Coronary artery (tissue), 2 donors: ENCODE measurements around the gene RECK.

ENCODE experiments used
- DNase-seq: peaks from one replicate; pipeline ENCODE4 v3.0.0-alpha.2; 2017; ENCODE audit warnings: low spot score
- H3K27ac ChIP-seq, 2 donors: fragments of 200-600 bp; sonication (generic); one replicate each; pipeline ENCODE4 v1.5.1; 2016 to 2019
- H3K4me3 ChIP-seq: fragments of 200-600 bp; sonication (generic); 2 replicates; pipeline ENCODE4 v1.5.1; 2016; ENCODE audit warnings: mild to moderate bottlenecking, moderate library complexity
- CTCF ChIP-seq: fragments of 200-600 bp; sonication (generic); IDR thresholded peaks from one replicate; pipeline ENCODE4 v1.5.1; 2019; ENCODE audit warnings: antibody characterized with exemption

Gene RECK

GRCh38 chr9:36029202-36029601 is 7.5 kb upstream of the RECK start:
- no peak for DNase-seq
- TF ChIP-seq CTCF: no peak
- H3K4me3 ChIP-seq: no peak overlapping the region
- peak overlapping the region; percentile 42 to 62 for H3K27ac ChIP-seq

GRCh38 chr9:36029765-36030528 is 6.8 kb upstream of the RECK start:
- Histone ChIP-seq H3K4me3 (no peak overlapping the region), H3K27ac (peak overlapping the region; percentile 59 to 64)
- no peak for DNase-seq
- no peak for TF ChIP-seq CTCF

- Histone ChIP-seq H3K4me3 (no peak overlapping the region), H3K27ac (no peak overlapping the region)
- TF ChIP-seq CTCF: no peak
- DNase-seq: no peak
Observed at GRCh38 chr9:36030871-36031270, 5.8 kb upstream of the RECK start.

GRCh38 chr9:36031774-36032555 is 4.7 kb upstream of the RECK start:
- DNase-seq: no peak
- Histone ChIP-seq H3K27ac (no peak overlapping the region), H3K4me3 (no peak overlapping the region)
- TF ChIP-seq CTCF: no peak

- Histone ChIP-seq H3K4me3 (no peak overlapping the region), H3K27ac (no peak overlapping the region)
- no peak for TF ChIP-seq CTCF
- no peak for DNase-seq
Observed at GRCh38 chr9:36033788-36034187, 2.9 kb upstream of the RECK start.

GRCh38 chr9:36034234-36034633 is 2.5 kb upstream of the RECK start:
- no peak for TF ChIP-seq CTCF
- Histone ChIP-seq H3K27ac (no peak overlapping the region), H3K4me3 (no peak overlapping the region)
- DNase-seq: no peak

GRCh38 chr9:36035006-36035405 is 1.7 kb upstream of the RECK start:
- DNase-seq: no peak
- TF ChIP-seq CTCF: no peak
- H3K27ac ChIP-seq: no peak overlapping the region
- H3K4me3 ChIP-seq: no peak overlapping the region
